Large intestine (tissue), 12 donors: ENCODE data around the gene CYB5R2. TPM values are rescaled to one million over a fixed set of nuclear protein-coding genes. Genes with fewer than 3 reads are reported as not detected.

ENCODE experiments used
- DNase-seq, 2 donors: peaks; one replicate each; pipeline versions ENCODE4 v3.0.0 to v3.0.0-alpha.2; 2013
- H3K27ac ChIP-seq: one replicate; pipeline ENCODE4 v1.5.1; 2013; ENCODE audit warnings: low read length
- H3K27me3 ChIP-seq: 2 replicates; pipeline ENCODE4 v1.6.1; 2013; ENCODE audit warnings: low read length; ENCODE audit not compliant: control insufficient read depth, insufficient read depth
- H3K36me3 ChIP-seq: 2 replicates; pipeline ENCODE4 v1.6.1; 2013; ENCODE audit warnings: low read length; ENCODE audit not compliant: control insufficient read depth, insufficient read depth
- H3K4me1 ChIP-seq: one replicate; pipeline ENCODE4 v1.6.1; 2013; ENCODE audit warnings: low read length; ENCODE audit not compliant: control insufficient read depth, insufficient read depth
- H3K4me3 ChIP-seq: one replicate; pipeline ENCODE4 v1.5.1; 2013; ENCODE audit warnings: low read length
- H3K9me3 ChIP-seq: one replicate; pipeline ENCODE4 v1.6.1; 2013; ENCODE audit warnings: mild to moderate bottlenecking, low read depth, low read length, moderate library complexity; ENCODE audit not compliant: control insufficient read depth
- WGBS: methylation state at CpG from one replicate; pipeline ENCODE4 v1.1.5; 2013; ENCODE audit warnings: low lambda C conversion rate; ENCODE audit not compliant: insufficient coverage; 5-methylcytosine and 5-hydroxymethylcytosine counted together
- long read RNA-seq, 11 donors: transcript quantifications; one replicate each; lab custom pipeline, GENCODE V29; 2026
- polyA plus RNA-seq: library from polyadenylated mRNA; unstranded; fragments of 120-200 nt; gene quantifications from one replicate; pipeline ENCODE4 v1.2.1, GENCODE V29; 2013

Gene CYB5R2
- 5.6 TPM for polyA plus RNA-seq
- long read RNA-seq, donor 1, result 0 reads
- long read RNA-seq, donor 2, partial matches to known transcripts, result 0 of 2 reads
- long read RNA-seq, donor 2, other reads (novel, unspliced or antisense), result 0 of 2 reads
- long read RNA-seq, donor 3, result 0 reads
- long read RNA-seq, donor 4, result 0 reads
- long read RNA-seq, donor 5, partial matches to known transcripts, result 0 of 2 reads
- long read RNA-seq, donor 5, other reads (novel, unspliced or antisense), result 0 of 2 reads
- long read RNA-seq, donor 6, partial matches to known transcripts, result 0 of 1 reads
- long read RNA-seq, donor 6, other reads (novel, unspliced or antisense), result 0 of 1 reads
- long read RNA-seq, donor 7, partial matches to known transcripts, result 0 of 2 reads
- long read RNA-seq, donor 7, other reads (novel, unspliced or antisense), result 0 of 2 reads
- long read RNA-seq, donor 8, partial matches to known transcripts, result 0 of 1 reads
- long read RNA-seq, donor 8, other reads (novel, unspliced or antisense), result 0 of 1 reads
- long read RNA-seq, donor 9, partial matches to known transcripts, result 0 of 1 reads
- long read RNA-seq, donor 9, other reads (novel, unspliced or antisense), result 0 of 1 reads
- long read RNA-seq, donor 10, result 0 reads
- long read RNA-seq, donor 11, result 0 reads

DNA sequence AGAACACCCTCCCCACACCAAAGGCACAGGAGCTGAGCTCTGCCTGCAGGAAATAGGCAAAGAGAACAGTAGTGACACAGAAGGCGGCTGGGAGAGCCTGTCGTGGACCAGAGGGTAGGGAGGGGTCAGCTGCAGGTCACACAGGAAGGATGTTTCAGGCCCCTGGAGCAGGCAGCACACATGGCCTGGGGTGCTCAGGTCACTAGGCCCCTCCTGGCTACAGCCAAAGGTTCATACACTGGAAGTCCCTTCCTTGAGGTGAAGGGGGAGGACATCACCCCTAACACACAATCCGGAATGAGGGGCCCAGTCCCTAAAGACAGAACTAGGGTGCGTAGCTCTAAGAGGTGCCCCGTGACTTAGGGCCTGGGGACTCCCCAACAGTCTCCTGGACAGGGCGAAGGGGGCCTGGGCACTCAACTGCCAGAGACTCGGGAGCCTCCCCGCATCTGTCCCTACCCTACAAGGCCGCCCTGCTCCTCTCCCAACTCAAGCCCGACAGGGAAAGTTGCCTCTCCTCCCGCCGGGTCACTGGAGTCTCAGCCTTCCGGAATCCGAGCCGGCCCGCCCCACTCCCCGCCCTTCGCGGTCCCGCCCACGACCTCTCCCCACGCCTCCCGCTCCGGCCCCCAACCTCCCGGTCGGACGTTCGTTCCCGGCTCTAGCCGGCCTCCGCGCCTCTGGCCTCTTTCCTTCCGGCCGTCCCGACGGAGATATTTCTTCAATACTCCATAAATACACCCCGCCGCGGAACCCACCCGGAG lies at the start of gene CYB5R2:
CYB5R2 (minus strand) TSS at position 541 of the 764 bp plus-strand sequence. CDS start 675 bp downstream, outside the sequence.
- Histone ChIP-seq H3K36me3 (peaks cover 12% of the 10 kb centered on the region), H3K4me3 (peak within 1 kb of the TSS; percentile 33), H3K9me3 (peaks cover 2% of the 10 kb centered on the region), H3K27me3 (peaks cover 32% of the 10 kb centered on the region), H3K4me1 (peaks cover 10% of the 10 kb centered on the region), H3K27ac (no peak within 1 kb of the TSS)
- WGBS, result no CpG with 5 or more reads among the region's 40 CpGs
- DNase-seq, result peak; percentile 22 to 62

DNA sequence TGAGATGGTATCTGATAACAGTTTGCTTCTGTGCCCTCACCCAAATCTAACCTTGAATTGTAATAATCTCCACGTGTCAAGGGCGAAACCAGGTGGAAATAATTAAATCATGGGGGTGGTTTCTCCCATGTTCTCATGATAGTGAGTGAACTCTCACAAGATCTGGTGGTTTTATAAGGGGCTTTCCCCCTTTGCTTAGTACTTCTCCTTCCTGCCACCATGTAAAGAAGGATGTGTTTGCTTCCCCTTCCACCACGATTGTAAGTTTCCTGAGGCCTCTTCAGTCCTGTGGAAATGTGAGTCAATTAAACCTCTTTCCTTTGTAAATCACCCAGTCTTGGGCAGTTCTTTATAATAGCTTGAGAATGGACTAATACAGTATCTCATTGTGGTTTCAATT lies 41.5 kb upstream of the CYB5R2 start:
- Histone ChIP-seq H3K4me3 (no peak overlapping the region), H3K27me3 (no peaks in the 10 kb centered on the region), H3K9me3 (no peaks in the 10 kb centered on the region), H3K27ac (no peak overlapping the region), H3K4me1 (no peaks in the 10 kb centered on the region), H3K36me3 (no peaks in the 10 kb centered on the region)
- DNase-seq, result no peak
- no CpG with 5 or more reads among the region's 3 CpGs for WGBS

DNA sequence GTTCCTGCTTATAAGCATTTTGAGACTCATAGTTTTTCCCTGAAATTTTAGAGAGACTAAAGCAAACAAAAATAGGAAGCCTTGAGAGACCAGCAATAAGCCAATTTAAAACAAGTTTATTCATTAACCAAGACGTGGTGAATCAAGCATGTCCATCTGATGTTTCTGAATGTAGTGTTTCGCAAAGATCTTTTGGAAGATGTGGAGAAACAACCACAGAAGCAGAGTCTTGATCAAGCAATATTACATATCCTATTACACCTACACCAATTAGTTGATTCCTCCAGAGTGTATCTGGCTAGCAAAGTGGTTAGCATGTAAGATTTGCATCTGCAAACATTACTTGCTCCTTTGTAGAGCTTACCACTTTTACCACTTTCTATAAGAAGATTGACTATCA lies 33.1 kb upstream of the CYB5R2 start, which contains the start of gene OVCH2:
OVCH2 (minus strand) TSS at position 101 of the 400 bp plus-strand sequence; CDS start at position 18, 83 bp downstream.
- Histone ChIP-seq H3K9me3 (no peaks in the 10 kb centered on the region), H3K27me3 (peaks cover 2% of the 10 kb centered on the region), H3K4me3 (no peak within 1 kb of the TSS), H3K4me1 (no peaks in the 10 kb centered on the region), H3K27ac (no peak within 1 kb of the TSS), H3K36me3 (no peaks in the 10 kb centered on the region)
- WGBS, result 33% methylated on average over 1 of the region's 2 CpGs
- no peak for DNase-seq

DNA sequence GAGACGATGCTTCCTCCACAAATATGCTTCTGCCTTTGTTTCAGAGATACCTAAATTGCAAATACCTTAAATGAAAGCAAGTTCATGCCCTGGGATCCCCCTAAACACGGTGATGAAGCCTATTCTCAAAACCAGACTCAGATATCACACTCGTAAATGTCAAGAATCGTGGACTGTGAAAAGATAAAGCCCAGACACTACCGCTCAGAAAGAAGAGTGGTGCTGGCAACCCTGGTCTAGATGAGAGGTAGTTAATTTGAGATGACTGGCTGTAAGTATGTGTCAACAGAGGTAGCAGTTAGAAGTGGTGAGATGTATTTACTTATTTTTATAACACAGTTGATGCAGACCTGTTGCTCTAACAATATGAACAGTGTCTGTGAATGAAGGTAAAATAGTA lies 30.4 kb upstream of the CYB5R2 start:
- WGBS, result no CpG with 5 or more reads among the region's 5 CpGs
- Histone ChIP-seq H3K27ac (no peak overlapping the region), H3K9me3 (no peaks in the 10 kb centered on the region), H3K27me3 (peaks cover 5% of the 10 kb centered on the region), H3K4me3 (no peak overlapping the region), H3K36me3 (no peaks in the 10 kb centered on the region), H3K4me1 (no peaks in the 10 kb centered on the region)
- DNase-seq, result no peak

DNA sequence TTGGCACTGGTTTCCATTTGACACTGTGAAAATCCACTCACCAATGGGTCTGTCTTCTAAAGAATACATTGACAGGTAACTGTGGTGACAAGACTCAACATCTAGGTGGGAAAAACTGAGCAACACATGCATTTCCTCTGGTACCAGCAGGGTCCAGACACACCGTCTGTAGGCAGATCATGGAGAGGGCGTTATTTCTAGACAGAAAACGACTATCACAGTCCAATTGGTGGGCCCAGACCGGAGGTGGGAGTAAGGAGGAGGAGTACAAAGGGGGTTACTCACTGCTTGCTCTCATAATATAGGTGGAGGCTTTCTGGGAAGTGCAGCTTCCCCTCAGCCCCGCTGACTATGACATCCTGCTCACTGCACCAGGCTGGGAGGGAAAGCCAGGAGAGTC lies 23.1 kb upstream of the CYB5R2 start:
- Histone ChIP-seq H3K36me3 (no peaks in the 10 kb centered on the region), H3K27ac (no peak overlapping the region), H3K27me3 (peaks cover 19% of the 10 kb centered on the region), H3K4me1 (no peaks in the 10 kb centered on the region), H3K4me3 (no peak overlapping the region), H3K9me3 (no peaks in the 10 kb centered on the region)
- no CpG with 5 or more reads among the region's 5 CpGs for WGBS
- no peak for DNase-seq

DNA sequence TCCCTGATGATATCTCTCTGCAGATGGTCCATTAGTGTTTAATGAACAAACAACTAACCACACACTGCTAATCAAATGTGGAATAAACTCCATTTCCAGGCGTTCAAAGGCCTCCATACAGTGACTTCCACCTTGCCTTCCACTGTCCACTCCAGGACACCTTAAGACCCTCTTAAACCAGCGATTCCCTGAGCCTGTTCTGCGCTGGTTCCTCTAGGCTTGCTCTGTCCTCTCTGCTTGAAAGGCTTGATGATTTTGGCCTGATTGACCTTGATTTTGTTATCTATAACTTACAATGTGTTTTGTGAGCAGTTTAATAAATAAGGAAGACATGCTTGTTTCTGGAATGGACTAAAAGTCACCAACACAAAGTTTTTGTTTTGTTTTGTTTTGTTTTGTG lies 20.9 kb upstream of the CYB5R2 start:
- Histone ChIP-seq H3K27ac (no peak overlapping the region), H3K4me1 (no peaks in the 10 kb centered on the region), H3K4me3 (no peak overlapping the region), H3K36me3 (no peaks in the 10 kb centered on the region), H3K27me3 (peaks cover 15% of the 10 kb centered on the region), H3K9me3 (no peaks in the 10 kb centered on the region)
- WGBS, result no CpG with 5 or more reads among the region's 3 CpGs
- no peak for DNase-seq

DNA sequence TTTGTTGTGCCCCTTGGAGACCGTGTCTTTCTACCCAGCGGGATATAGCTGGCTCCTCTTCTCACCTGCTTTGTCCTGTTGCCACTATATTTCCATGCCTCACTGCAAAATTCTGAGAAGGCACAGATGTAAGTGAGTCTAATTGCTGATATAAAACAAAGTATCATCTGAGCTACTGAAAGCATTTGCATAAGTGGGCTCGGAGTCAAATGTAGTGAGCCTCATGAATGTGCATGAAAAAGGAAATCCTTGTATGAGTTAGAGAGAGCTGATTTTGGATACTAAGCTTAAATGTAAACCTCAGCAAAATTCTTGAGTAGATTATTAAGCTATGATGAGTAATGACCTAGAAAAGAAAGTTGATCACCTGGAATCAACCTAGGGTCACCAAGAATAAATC lies 19.1 kb upstream of the CYB5R2 start:
- H3K9me3 ChIP-seq, result no peaks in the 10 kb centered on the region
- H3K36me3 ChIP-seq, result no peaks in the 10 kb centered on the region
- H3K27ac ChIP-seq, result no peak overlapping the region
- H3K4me3 ChIP-seq, result no peak overlapping the region
- peaks cover 14% of the 10 kb centered on the region for H3K27me3 ChIP-seq
- no peaks in the 10 kb centered on the region for H3K4me1 ChIP-seq
- WGBS, result no CpG with 5 or more reads among the region's 3 CpGs
- no peak for DNase-seq

DNA sequence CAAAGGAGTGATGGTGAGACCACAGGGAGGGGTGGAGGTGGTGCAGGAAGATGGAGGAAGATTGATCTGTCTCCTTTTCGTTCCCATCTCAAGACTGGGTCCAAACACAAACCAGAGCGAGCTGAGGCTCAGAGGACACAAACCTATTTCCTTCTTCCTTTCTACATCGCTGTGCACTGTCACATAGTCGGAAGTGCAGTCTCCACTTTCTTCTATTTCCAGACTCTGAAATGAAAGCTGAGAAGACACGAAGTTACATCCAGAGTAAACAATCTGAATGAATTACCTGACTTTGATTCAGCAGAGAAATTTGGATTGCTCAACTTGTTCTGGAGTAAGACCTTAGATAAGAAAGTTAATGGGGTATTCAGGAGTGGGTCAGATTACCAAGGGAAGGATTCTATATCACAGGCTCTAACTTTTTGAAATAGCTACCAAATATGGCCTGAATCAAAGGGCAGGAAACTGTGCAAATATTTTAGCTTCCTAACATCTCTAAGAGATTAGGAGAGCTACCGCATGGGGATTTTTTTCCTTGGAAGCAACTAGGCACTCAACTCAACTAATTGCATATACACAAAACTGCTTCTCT lies 18.6 kb upstream of the CYB5R2 start:
- no peak for DNase-seq
- Histone ChIP-seq H3K27me3 (peaks cover 14% of the 10 kb centered on the region), H3K4me3 (no peak overlapping the region), H3K4me1 (no peaks in the 10 kb centered on the region), H3K27ac (no peak overlapping the region), H3K36me3 (no peaks in the 10 kb centered on the region), H3K9me3 (no peaks in the 10 kb centered on the region)
- WGBS, result 0% methylated on average over 1 of the region's 6 CpGs

DNA sequence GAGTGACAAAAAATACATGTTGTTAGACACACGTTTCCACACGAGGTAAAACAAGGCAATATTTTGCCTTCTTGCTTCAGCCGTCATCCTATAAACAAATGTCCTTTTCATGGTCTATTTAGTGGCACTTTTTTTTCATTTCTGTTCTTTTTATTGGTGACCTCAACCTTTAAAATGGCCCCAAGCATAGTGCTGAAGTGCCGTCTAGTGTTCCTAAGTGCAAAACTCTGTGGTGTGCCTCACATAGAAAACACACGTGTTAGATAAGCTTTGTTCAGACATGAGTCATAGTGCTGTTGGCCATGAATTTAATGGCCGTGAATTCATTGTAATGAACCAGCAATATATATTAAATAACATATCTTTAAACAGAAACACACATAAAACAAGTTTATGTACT lies 17.3 kb upstream of the CYB5R2 start:
- peaks cover 14% of the 10 kb centered on the region for H3K27me3 ChIP-seq
- no peak for DNase-seq
- H3K27ac ChIP-seq, result no peak overlapping the region
- H3K4me1 ChIP-seq, result no peaks in the 10 kb centered on the region
- 80% methylated on average over 2 of the region's 6 CpGs for WGBS
- no peak overlapping the region for H3K4me3 ChIP-seq
- H3K36me3 ChIP-seq, result no peaks in the 10 kb centered on the region
- no peaks in the 10 kb centered on the region for H3K9me3 ChIP-seq

DNA sequence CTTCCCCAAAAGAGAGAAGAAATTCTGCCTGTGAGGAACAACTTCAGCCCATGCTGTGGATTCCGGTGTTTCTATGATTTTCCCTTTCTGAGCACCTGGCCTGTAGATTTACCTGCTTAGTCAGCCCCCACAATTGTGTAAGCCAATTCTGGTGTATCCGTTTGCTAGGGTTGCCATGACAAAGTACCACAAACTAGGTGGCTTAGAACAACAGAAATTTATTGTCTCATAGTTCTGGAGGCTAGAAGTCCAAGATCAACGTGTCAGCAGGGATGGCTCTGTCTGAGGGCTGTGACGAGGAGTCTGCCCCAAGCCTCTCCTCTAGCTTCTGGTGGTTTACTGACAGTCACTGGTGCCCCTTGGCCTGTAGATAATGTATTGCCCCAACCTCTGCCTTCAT lies 15.9 kb upstream of the CYB5R2 start:
- Histone ChIP-seq H3K4me1 (no peaks in the 10 kb centered on the region), H3K27me3 (peaks cover 15% of the 10 kb centered on the region), H3K36me3 (no peaks in the 10 kb centered on the region), H3K4me3 (no peak overlapping the region), H3K27ac (no peak overlapping the region), H3K9me3 (no peaks in the 10 kb centered on the region)
- DNase-seq, result no peak
- WGBS, result no CpG with 5 or more reads among the region's 4 CpGs
